Activated naive CD4-positive, alpha-beta T cell treated with anti-CD3 and anti-CD28 coated beads, Interleukin-2, amount 50 U/mL, for 24 hours (primary cell): ENCODE data around the gene WNK2.

Source experiments
- H3K27ac Mint-ChIP-seq: one replicate; pipeline ENCODE4 v1.8.0; 2021; ENCODE audit warnings: mild to moderate bottlenecking, mixed read lengths
- H3K27me3 Mint-ChIP-seq: one replicate; pipeline ENCODE4 v1.8.0; 2021; ENCODE audit warnings: mixed read lengths
- H3K36me3 Mint-ChIP-seq: one replicate; pipeline ENCODE4 v1.8.0; 2021; ENCODE audit warnings: mixed read lengths
- H3K4me1 Mint-ChIP-seq: one replicate; pipeline ENCODE4 v1.8.0; 2021; ENCODE audit warnings: mixed read lengths
- H3K4me3 Mint-ChIP-seq: one replicate; pipeline ENCODE4 v1.8.0; 2021; ENCODE audit warnings: mild to moderate bottlenecking, mixed read lengths
- H3K9me3 Mint-ChIP-seq: one replicate; pipeline ENCODE4 v1.8.0; 2021; ENCODE audit warnings: mixed read lengths

WNK2 gene

DNA sequence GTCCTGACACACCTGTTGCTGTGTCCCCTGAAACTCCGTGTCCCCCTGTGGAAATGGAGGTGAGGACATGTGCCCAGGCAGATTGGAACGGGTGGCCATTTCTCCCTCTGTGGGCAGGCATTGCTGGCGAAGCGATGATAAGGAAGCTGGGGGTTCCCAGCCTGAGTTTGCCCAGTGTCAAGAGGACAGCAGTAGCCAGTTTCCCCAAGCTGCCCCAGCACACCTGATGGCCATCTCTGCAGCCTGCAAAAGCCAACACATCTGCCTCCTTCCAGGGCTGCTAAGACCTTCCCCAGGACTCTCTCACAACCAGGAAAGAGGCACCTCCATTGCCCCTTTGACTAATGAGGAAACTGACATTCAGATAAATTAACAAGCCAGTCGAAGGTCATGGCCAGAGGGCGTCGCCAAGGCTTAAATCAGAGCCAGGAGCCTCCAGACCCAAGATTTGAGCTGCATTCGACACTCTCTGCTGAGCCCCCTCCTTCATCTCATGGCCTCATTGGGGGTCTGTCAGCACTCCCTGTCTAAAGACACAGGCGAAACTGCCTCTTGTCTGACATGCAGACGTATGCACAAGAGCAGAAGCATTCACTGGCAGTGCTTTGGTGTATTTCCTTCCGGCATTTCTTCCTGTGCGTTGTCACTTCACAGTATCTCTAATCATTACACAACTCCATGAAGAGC, 10.4 kb upstream of the WNK2 start:
- H3K4me3 Mint-ChIP-seq, result no peak overlapping the region

DNA sequence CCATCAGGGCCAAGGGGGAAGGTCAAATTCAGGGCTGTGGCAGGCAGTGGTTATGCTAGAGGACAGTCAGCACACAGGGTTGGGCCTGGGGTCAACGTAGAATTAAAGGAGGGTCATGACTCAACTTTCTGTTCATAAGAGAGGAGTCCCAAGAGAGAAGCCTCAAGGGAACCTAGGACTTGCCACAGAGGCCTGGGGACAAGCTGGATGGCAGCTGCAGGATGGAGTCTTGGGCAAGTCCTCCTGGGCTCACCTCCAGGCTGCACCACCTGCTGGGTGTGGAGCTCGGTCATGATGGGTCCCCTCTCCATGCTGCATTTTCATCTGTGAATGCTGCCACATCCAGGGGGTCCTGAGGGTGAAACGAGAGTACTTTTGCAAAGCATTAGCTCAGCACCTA, 9.0 kb upstream of the WNK2 start:
- H3K9me3 Mint-ChIP-seq, result no peaks in the 10 kb centered on the region
- no peaks in the 10 kb centered on the region for H3K36me3 Mint-ChIP-seq
- no peak overlapping the region for H3K27ac Mint-ChIP-seq
- H3K4me1 Mint-ChIP-seq, result no peaks in the 10 kb centered on the region
- no peak overlapping the region for H3K4me3 Mint-ChIP-seq
- H3K27me3 Mint-ChIP-seq, result no peaks in the 10 kb centered on the region

More for the DNA sequence above, 10.4 kb upstream of the WNK2 start:
- no peaks in the 10 kb centered on the region for H3K9me3 Mint-ChIP-seq
- H3K27ac Mint-ChIP-seq, result no peak overlapping the region
- H3K4me1 Mint-ChIP-seq, result no peaks in the 10 kb centered on the region
- no peaks in the 10 kb centered on the region for H3K27me3 Mint-ChIP-seq
- no peaks in the 10 kb centered on the region for H3K36me3 Mint-ChIP-seq

DNA sequence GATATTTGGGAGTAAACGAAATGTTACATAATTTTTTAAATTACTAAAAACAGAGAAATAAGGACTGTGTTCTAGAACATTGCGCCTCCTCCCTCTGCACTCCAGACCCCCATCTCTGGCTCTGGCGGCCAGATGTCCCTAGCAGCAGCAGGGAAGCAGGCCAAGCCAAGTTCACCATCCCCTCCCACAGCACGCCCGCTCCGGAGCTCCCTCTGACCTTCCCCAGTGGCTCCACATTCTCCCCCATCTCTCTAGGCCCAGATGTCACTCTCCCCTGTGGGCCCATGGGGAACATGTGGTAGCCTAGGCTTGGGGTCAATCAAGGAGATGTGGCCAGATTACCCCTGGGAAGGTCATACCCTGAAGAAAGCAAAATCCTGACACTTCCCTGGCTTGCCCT, 6.3 kb upstream of the WNK2 start:
- Mint-ChIP-seq H3K9me3 (no peaks in the 10 kb centered on the region), H3K4me3 (no peak overlapping the region), H3K4me1 (no peaks in the 10 kb centered on the region), H3K36me3 (no peaks in the 10 kb centered on the region), H3K27me3 (peaks cover 5% of the 10 kb centered on the region), H3K27ac (peak overlapping the region; percentile 77)

- no peak overlapping the region for H3K4me3 Mint-ChIP-seq
- H3K9me3 Mint-ChIP-seq, result no peaks in the 10 kb centered on the region
- H3K4me1 Mint-ChIP-seq, result peaks cover 7% of the 10 kb centered on the region
- no peak overlapping the region for H3K27ac Mint-ChIP-seq
- H3K36me3 Mint-ChIP-seq, result no peaks in the 10 kb centered on the region
- peaks cover 9% of the 10 kb centered on the region for H3K27me3 Mint-ChIP-seq
These were observed 4.8 kb upstream of the WNK2 start for GRCh38 chr9:93178851-93179786.

- Mint-ChIP-seq H3K9me3 (no peaks in the 10 kb centered on the region), H3K4me3 (no peak overlapping the region), H3K27me3 (peaks cover 9% of the 10 kb centered on the region)
These were observed 3.0 kb upstream of the WNK2 start for GRCh38 chr9:93180938-93181337.

DNA sequence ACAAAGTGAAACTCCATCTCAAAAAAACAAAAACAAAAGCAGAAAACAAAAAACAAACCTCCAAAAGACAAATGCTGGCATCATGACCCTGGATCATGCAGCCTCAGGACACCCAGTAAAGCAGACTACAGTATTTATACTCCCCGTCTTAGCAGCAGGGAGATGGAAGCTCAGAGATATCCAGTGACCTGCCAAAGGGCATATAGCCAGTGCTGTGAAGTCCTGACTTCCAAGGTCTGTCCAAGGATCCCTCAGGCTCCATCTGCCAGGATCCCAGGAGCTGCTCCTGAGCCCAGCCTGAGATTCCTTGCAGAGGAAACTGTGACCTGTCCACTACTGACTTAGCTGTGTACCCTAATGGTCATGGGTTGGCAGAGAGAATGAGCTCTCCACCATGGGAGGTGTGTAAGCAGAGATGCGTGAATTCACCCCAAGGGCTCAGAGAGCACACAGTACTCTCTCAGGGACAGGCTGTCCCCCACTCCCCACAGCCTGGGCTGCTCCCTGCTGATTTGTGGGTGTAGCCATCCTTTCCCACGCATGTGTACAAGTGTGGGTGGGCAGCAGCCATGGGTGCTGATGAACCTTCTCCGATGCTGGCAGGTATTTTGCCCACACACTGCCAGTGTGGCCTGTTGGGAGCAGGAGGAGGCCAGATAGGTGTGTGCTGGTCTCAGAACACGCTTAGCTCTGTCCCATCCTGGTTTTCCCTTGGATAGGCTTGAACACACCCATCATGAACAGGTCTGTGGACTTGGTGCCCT, 2.1 kb upstream of the WNK2 start:
- no peak overlapping the region for H3K27ac Mint-ChIP-seq
- peaks cover 9% of the 10 kb centered on the region for H3K27me3 Mint-ChIP-seq
- H3K4me3 Mint-ChIP-seq, result no peak overlapping the region
- H3K9me3 Mint-ChIP-seq, result no peaks in the 10 kb centered on the region
- peaks cover 7% of the 10 kb centered on the region for H3K4me1 Mint-ChIP-seq
- H3K36me3 Mint-ChIP-seq, result no peaks in the 10 kb centered on the region

More at GRCh38 chr9:93180938-93181337, 3.0 kb upstream of the WNK2 start:
- Mint-ChIP-seq H3K27ac (no peak overlapping the region), H3K36me3 (no peaks in the 10 kb centered on the region), H3K4me1 (peaks cover 7% of the 10 kb centered on the region)

DNA sequence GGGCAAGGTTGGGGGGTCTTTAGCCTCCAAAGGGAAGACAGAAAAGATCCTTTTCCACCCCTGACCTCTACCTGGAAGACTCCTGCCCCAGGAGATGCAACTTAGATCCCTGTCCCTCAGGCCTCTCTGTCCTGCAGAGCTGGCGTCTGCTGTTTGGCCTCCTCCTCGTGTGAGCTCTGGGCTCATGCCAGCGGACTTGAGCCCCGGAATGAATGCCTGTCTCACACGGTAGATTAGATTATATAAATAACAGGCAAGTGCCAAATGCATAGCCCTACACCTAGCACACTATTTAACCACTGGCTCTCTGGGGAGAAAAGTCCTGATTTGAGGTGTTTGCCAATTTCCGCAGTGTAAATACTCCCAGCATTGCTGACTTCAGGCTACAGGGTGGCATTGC, 1.4 kb upstream of the WNK2 start:
- H3K9me3 Mint-ChIP-seq, result no peaks in the 10 kb centered on the region
- H3K4me1 Mint-ChIP-seq, result peaks cover 7% of the 10 kb centered on the region
- peaks cover 9% of the 10 kb centered on the region for H3K27me3 Mint-ChIP-seq
- no peaks in the 10 kb centered on the region for H3K36me3 Mint-ChIP-seq
- no peak overlapping the region for H3K27ac Mint-ChIP-seq
- H3K4me3 Mint-ChIP-seq, result peak overlapping the region; percentile 30

GRCh38 chr9:93183131-93183662, 742 bp upstream of the WNK2 start:
- Mint-ChIP-seq H3K4me1 (peaks cover 7% of the 10 kb centered on the region), H3K4me3 (peak overlapping the region; percentile 81), H3K27me3 (peaks cover 9% of the 10 kb centered on the region), H3K9me3 (no peaks in the 10 kb centered on the region), H3K27ac (no peak overlapping the region), H3K36me3 (no peaks in the 10 kb centered on the region)

DNA sequence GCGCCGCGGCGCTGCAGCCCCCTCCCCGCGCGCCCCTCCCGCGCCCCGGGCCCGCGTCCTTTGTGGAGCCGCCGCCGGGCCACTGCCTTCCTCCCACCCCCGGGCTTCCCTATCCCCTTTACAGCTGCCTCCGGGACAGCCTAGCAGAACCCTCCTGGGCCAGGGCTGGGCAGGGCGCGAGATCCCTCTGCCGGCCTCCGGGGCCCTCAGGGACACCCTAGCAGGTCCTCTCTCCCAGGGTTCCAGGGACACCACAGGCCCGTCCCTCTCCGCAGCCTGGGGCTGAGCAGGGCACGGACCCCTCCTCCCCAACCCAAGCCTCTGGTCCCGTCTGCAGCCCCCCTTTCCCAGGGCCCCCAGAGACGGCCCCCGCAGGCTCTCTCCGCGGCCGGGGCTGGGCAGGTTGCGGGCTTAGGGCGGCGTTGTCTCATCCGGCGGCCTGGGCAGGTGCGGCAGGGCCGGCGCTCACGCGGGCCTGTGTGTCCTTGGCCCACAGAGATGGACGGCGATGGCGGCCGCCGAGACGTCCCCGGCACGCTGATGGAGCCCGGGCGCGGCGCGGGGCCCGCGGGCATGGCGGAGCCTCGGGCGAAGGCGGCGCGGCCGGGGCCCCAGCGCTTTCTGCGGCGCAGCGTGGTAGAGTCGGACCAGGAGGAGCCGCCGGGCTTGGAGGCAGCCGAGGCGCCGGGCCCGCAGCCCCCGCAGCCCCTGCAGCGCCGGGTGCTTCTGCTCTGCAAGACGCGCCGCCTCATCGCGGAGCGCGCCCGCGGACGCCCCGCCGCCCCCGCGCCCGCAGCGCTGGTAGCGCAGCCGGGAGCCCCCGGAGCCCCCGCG, 710 bp downstream of the WNK2 start:
- Mint-ChIP-seq H3K36me3 (no peaks in the 10 kb centered on the region), H3K27ac (no peak overlapping the region), H3K27me3 (peaks cover 9% of the 10 kb centered on the region), H3K4me3 (peak overlapping the region; percentile 62), H3K4me1 (peaks cover 7% of the 10 kb centered on the region), H3K9me3 (no peaks in the 10 kb centered on the region)

GRCh38 chr9:93185266-93186214, 1.6 kb downstream of the WNK2 start:
- H3K36me3 Mint-ChIP-seq, result no peaks in the 10 kb centered on the region
- no peaks in the 10 kb centered on the region for H3K9me3 Mint-ChIP-seq
- peak overlapping the region; percentile 63 for H3K4me3 Mint-ChIP-seq
- H3K4me1 Mint-ChIP-seq, result peaks cover 7% of the 10 kb centered on the region
- no peak overlapping the region for H3K27ac Mint-ChIP-seq
- H3K27me3 Mint-ChIP-seq, result peaks cover 9% of the 10 kb centered on the region

DNA sequence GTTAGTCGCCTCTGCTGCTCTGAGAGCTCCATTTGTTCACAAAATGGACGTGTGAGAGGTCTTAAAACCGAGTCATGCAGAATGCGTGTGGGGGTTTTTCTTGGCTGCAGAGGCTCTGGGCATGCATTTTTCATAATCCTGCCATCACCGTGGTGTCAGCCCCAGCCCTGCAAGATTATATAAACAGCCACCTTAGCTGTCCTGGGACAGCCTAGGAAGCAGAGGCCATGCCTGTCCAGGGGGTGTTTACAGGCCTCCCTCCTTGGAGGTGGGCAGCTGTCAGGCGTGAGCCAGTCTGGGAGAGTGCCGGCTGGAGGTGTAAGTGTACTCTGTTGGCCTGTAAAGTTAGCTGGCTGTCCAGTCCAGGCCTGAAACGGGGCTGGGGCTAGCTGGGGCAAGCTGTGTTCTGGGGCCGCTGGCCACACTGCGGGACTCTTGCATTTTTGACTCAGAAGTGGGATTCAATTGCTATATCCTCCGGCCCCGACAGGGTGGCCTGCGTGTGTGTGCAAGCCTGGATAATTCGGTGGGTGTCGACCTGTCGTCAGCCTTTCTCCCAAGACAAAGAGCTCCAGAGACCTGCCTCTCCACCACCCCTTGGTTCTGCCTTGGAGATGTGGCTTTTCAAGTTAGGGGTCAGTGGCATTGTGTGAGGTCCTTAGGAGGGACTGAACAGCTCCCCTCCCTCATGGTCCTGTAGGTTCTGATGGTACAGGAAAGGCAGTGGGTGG, 2.4 kb downstream of the WNK2 start:
- Mint-ChIP-seq H3K36me3 (no peaks in the 10 kb centered on the region), H3K27ac (no peak overlapping the region), H3K4me1 (peaks cover 7% of the 10 kb centered on the region), H3K27me3 (peaks cover 7% of the 10 kb centered on the region), H3K4me3 (peak overlapping the region; percentile 63), H3K9me3 (no peaks in the 10 kb centered on the region)

GRCh38 chr9:93187047-93187446, 3.1 kb downstream of the WNK2 start:
- H3K27ac Mint-ChIP-seq, result no peak overlapping the region
- no peaks in the 10 kb centered on the region for H3K9me3 Mint-ChIP-seq
- peaks cover 4% of the 10 kb centered on the region for H3K27me3 Mint-ChIP-seq
- no peak overlapping the region for H3K4me3 Mint-ChIP-seq
- H3K36me3 Mint-ChIP-seq, result no peaks in the 10 kb centered on the region
- H3K4me1 Mint-ChIP-seq, result peaks cover 7% of the 10 kb centered on the region

DNA sequence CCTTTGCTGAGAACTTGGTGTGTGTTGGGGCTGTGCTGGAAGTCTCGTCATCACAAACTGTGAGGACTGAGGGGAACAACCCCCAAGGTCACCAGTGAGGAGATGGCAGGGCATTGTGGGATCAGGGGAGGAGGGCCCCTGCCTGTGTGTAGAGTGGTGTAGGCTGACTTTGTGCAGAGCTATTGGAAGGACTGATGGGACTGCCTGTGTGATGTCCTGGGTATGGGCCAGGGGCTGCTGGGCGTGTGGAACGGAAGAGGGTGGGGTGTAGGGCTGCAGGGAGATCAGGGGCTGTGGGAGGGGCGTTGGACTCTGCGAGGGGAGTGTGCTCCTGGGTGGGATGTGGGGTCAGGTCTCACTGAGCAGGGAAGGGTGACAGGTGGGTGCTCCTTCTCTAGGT, 3.6 kb downstream of the WNK2 start:
- peaks cover 4% of the 10 kb centered on the region for H3K27me3 Mint-ChIP-seq
- no peaks in the 10 kb centered on the region for H3K36me3 Mint-ChIP-seq
- no peak overlapping the region for H3K27ac Mint-ChIP-seq
- H3K9me3 Mint-ChIP-seq, result no peaks in the 10 kb centered on the region
- H3K4me1 Mint-ChIP-seq, result peaks cover 7% of the 10 kb centered on the region
- H3K4me3 Mint-ChIP-seq, result no peak overlapping the region
